AG04449 (cell line): ENCODE data around the gene POU1F1.

Source experiments
- CTCF ChIA-PET: fragments of 350-600 bp; formaldehyde crosslinking; extraction: SDS; loops from one replicate; lab custom pipeline; 2021; ENCODE audit warnings: antibody characterized with exemption; lab: Yijun Ruan, JAX
- POLR2A ChIA-PET: fragments of 400-600, 350-600 bp; formaldehyde crosslinking; extraction: SDS; loops from one replicate; lab custom pipeline; 2020; ENCODE audit warnings: antibody characterized with exemption, inconsistent platforms; lab: Yijun Ruan, JAX
- DNase-seq: peaks from one replicate; pipeline ENCODE4 v3.0.0-alpha.2; 2010; ENCODE audit warnings: low read depth, low spot score
- H3K4me3 ChIP-seq: 2 replicates; pipeline ENCODE4 v1.5.1; 2011; ENCODE audit warnings: low read depth, mild to moderate bottlenecking, control low read depth, low read length
- TF ChIP-seq, protein P1 (sequence below): IDR thresholded peaks from one replicate; pipeline ENCODE4 v1.5.1; 2011; ENCODE audit warnings: mild to moderate bottlenecking, moderate library complexity, low read length, control low read depth, inconsistent platforms; ENCODE audit not compliant: insufficient read depth; ENCODE audit errors: missing control alignments

POU1F1 gene, protein sequence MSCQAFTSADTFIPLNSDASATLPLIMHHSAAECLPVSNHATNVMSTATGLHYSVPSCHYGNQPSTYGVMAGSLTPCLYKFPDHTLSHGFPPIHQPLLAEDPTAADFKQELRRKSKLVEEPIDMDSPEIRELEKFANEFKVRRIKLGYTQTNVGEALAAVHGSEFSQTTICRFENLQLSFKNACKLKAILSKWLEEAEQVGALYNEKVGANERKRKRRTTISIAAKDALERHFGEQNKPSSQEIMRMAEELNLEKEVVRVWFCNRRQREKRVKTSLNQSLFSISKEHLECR

DNA sequence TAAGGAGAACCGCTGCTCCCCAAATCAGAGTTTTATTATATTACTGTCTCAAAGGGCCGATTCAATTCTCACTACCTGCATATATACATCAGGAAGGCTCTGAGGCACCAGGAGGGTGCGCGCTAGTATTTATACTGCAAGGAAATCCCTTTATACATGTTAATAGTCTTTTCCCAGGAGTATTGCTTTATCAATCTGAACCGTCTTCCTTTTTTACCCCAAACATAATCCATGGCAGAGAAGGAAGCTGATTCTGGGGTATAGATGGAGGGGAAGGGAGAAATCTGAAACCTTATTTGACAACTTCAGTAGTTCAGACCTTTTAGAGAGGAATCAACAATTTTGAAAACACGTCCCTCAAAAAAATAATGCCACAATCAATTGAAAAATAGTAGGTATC is at the start of gene POU1F1:
TSS of gene POU1F1 (minus strand) at position 101 of the 400 bp plus-strand sequence. CDS start 122 bp downstream, outside the sequence.
- TF ChIP-seq, protein P1, sequence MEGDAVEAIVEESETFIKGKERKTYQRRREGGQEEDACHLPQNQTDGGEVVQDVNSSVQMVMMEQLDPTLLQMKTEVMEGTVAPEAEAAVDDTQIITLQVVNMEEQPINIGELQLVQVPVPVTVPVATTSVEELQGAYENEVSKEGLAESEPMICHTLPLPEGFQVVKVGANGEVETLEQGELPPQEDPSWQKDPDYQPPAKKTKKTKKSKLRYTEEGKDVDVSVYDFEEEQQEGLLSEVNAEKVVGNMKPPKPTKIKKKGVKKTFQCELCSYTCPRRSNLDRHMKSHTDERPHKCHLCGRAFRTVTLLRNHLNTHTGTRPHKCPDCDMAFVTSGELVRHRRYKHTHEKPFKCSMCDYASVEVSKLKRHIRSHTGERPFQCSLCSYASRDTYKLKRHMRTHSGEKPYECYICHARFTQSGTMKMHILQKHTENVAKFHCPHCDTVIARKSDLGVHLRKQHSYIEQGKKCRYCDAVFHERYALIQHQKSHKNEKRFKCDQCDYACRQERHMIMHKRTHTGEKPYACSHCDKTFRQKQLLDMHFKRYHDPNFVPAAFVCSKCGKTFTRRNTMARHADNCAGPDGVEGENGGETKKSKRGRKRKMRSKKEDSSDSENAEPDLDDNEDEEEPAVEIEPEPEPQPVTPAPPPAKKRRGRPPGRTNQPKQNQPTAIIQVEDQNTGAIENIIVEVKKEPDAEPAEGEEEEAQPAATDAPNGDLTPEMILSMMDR: no peak
- no peak within 1 kb of the TSS for H3K4me3 ChIP-seq
- no peak for DNase-seq
- CTCF ChIA-PET: interaction anchor here (0.7 to 3.2 kb wide), 3 partner anchors 16 to 23 kb away, joined by 3 to 10 read pairs (median 3); no protein-coding TSS in a partner anchor
- POLR2A ChIA-PET: no interaction called here

DNA sequence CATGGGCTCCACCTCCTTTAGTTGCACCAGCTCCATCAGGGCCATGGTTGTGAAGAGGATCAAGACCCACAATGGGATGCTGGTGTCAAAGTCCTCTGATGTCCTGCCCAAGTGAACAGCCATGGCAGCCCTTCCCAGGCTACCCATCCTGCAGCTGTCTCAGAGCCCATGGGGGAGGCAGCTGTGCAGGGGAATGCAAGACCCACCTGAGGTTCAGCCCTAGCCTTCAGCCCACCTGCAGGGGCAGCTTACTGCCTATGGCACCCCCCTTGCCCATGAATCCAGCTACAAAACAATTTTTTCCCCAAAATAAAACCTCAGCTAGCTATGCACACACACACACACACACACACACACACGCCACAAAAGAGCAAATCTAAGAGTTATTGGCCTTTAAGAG is 48.2 kb upstream of the POU1F1 start:
- no peak for DNase-seq
- TF ChIP-seq, protein P1: no peak
- no peak overlapping the region for H3K4me3 ChIP-seq
- POLR2A ChIA-PET: no interaction called here
- CTCF ChIA-PET: interaction anchor here (0.9 to 1.5 kb wide), 3 partner anchors 26 to 178 kb away, joined by 3 read pairs; no protein-coding TSS in a partner anchor

DNA sequence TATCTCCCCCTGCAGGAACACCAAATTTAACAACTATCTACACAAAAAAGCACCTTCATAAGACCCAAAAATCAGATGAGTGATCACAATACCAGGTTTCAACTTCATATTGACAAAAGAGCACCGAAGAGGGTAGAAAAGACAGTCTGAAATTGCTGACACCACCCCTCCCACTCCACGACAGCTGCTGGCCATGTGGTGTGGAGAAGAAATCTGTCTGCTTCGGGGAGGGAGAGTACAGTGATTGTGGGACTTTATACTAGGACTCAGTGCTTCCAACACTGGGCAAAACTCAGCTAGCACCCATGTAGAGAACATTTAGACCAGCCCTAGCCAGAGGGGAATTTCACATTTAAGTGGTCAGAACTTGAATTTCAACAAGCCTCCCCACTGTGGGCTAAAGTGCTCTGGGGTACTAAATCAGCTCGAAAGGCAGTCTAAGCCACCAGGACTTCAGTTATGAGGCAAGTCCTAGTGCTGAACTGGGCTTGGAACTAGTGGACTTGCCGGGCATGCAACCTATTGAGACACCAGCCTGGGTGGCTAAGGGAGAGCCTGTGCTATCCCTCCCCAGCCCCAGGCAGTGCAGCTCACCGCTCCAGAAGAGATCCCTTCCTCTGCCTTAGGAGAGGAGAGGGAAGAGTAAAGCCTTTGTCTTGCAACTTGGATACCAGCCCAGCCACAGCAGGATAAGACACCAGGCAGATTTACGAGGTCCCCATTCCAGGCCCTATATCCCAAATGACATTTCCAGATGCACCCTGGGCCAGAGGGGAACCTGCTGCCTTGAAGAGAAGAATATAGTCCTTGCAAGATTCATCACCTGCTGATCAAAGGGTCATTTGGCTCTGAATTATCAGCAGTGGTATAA is 44.6 kb upstream of the POU1F1 start:
- ChIA-PET CTCF (interaction anchor here (1.2 to 2.4 kb wide), 2 partner anchors 11 to 182 kb away, joined by 3 to 9 read pairs; no protein-coding TSS in a partner anchor), POLR2A (no interaction called here)
- H3K4me3 ChIP-seq: no peak overlapping the region
- TF ChIP-seq, protein P1: no peak
- no peak for DNase-seq

DNA sequence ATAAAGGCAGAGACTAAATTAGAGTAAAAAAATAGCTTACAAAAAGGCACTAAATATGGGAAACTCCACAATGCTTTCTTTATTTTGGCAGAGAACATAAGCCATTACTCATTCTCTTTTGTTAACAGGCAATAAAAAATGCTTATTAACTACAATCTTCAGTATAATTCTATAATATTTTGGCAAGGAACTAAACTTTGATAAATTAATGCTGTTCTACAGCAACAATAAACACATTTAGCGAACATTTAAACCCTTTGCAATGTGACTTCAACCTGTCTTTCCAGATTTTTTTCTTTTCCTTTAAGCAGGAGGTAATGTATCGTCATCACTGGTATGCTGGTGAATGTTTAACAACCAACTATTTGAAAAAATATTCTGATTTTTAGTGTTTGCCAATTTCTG is 42.2 kb upstream of the POU1F1 start:
- H3K4me3 ChIP-seq: no peak overlapping the region
- TF ChIP-seq, protein P1: no peak
- ChIA-PET CTCF (interaction anchor here (1.5 to 1.9 kb wide), 2 partner anchors 20 to 32 kb away, joined by 3 to 13 read pairs; no protein-coding TSS in a partner anchor), POLR2A (interaction anchor here (1.2 kb wide), 1 partner anchor 15 kb away, joined by 4 read pairs; no protein-coding TSS in a partner anchor)
- DNase-seq: no peak

DNA sequence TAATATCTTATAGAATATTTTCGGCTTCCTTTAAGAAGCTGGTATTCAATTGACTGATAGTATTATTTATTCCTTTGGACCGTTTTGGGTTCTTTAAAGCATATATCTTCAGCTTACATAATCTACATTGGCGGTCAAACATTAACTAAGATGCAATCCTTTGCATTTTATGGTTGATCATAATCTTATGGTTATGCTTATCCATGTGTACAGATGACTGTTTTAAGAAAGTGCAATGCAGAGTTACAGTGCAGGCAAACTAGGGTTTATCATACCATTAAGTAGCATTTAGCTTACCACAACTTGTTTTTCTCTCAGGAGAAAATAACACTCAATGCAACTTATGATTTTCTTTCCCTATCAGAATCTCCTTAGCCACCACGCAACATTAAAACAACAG is 41.4 kb upstream of the POU1F1 start:
- H3K4me3 ChIP-seq: no peak overlapping the region
- ChIA-PET POLR2A (no interaction called here), CTCF (interaction anchor here (1.2 to 1.9 kb wide), 3 partner anchors 15 to 33 kb away, joined by 3 to 13 read pairs (median 3); no protein-coding TSS in a partner anchor)
- DNase-seq: no peak
- TF ChIP-seq, protein P1: no peak
